ENCODE data around the gene HNRNPLL.
A peak's percentile ranks its signal among the peaks of the same experiment; 100 is the strongest.
"Not testable (repeated sequence)": the region's sequence is repeated elsewhere in the genome, so short reads cannot be mapped to it uniquely, and the experiment has no call there.

Gene HNRNPLL

DNA sequence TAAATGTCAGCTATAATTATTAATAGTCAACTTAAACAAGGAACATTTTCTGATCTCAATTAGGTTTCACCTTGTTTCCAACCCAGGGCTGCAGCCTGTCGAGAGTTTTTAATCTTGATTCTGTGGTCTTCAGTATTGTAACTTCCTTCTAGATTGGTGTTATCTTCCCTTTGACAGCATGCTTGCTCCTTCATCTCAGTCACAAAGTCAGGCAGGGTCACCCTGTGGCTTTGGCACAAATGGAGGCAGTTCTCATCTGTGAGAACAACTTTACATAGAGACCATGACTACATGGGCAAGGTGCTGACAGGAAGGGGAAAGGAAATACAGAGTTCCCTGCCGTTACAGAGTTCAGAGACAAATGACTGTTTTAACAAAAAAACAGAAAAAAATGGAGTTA, 50.5 kb downstream of the HNRNPLL start:
- no peak for DNase-seq (ENCODE audit: low read depth)

DNA sequence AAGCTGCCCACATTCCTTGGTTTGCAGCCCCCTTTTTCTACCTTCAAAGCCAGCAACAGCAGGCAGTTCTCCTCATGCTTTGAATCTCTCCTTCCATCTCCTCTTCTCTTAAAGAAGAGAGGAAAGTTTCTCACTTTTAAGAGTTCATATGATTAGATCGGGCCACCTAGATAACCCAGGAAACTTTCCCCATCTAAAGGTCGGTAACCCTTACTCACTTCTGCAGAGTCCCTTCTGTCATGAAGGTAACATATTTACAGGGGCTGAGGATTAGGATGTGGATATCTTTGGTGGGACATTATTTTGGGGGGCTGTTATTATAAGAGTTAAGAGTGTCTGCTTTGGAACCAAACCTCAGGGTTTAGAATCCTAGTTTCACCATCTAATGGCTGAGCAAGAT, 51.0 kb downstream of the HNRNPLL start:
- no peak for DNase-seq (ENCODE audit: low read depth)

GRCh38 chr2:38551171-38551570, 51.6 kb downstream of the HNRNPLL start:
- DNase-seq (ENCODE audit: low read depth), result no peak

GRCh38 chr2:38549851-38550250, 52.9 kb downstream of the HNRNPLL start:
- no peak for DNase-seq (ENCODE audit: low read depth)

- no peak for DNase-seq (ENCODE audit: low read depth)
Observed at GRCh38 chr2:38549071-38549704, 53.5 kb downstream of the HNRNPLL start.

- no peak for DNase-seq (ENCODE audit: low read depth)
Observed at GRCh38 chr2:38547791-38548190, 54.9 kb downstream of the HNRNPLL start.

DNA sequence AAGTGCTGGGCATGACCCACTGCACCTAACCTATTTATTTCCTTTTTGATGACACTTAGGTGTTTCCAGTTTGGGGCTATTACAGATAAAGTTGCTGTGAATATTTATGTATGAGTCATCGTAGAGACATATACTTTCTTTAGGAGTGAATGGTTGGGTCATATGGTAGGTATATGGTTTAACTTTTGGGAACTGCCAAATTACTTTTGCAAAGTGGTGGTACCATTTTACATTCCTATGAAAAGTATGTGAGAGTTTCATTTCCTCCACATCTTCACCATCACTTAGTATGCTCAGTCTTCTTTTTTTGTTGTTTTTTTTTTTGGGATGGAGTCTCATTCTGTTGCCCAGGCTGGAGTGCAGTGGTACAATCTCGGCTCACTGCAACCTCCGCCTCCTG, 56.1 kb downstream of the HNRNPLL start:
- no peak for DNase-seq (ENCODE audit: low read depth)

DNA sequence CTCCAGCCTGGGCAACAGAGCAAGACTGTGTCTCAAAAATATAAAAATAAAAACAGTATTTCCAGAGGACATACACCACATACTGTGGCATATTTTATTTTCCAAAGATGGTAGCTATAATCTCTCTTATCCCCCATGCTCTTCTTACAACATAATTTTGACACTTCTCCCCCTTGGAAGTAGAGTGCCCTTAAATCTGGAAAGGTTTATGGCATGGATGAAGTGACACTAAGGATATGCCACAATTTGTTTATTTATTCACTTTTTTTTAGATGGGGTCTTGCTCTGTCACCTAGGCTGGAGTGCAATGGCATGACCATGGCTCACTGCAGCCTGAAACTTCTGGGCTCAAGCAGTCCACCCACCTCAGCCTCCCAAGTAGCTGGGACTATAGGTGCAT, 56.7 kb downstream of the HNRNPLL start:
- DNase-seq (ENCODE audit: low read depth), result no peak

DNA sequence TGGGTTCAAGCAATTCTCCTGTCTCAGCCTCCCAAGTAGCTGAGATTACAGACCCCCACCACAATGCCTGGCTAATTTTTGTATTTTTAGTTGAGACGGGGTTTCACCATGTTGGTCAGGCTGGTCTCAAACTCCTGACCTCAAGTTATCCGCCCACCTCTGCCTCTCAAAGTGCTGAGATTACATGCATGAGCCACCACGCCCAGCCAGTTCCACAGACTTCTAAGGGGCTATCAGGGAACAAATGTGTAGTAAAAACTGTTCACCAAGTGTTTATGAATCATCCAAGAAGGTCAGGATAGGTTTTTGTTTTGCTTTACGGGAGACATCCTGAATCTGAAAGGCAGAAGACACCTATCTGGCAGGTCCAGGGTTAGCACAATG, 60.5 kb downstream of the HNRNPLL start:
- DNase-seq (ENCODE audit: low read depth), result not testable (repeated sequence)

DNA sequence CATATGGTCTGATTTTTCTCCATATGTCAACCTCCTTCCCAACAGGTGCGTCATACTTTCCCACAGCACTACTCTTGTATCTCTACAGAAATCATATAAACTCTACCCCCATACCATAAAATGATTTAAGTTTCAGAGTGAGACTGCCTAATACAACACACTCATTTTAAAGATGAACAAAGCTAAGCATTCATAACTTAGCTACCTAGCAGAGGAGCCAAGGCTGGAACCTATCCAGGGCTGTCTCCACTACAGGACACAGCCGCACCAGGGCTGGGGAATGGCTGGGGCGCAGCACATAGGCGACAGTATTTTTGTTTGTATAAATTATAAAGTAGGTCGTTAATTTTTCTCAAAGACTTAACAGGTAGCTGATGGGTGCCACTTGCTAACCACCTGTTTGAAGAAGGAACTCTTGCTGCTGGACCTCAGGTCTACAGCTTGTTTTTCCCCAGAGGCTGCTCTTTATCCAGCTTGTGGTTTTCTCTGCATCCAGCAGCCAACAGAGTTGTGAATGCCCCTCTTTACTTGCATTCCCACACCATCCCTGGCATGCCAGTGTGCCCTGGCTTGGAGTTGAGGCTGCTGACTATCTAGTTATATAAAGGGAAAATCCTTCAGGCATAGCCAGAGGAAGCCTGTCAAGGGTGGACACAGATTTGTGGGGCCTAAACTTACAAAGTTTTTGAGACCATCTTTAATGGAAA, 62.0 kb downstream of the HNRNPLL start:
- DNase-seq (ENCODE audit: low read depth), result no peak

- no peak for DNase-seq (ENCODE audit: low read depth)
Observed at GRCh38 chr2:38539086-38539485, 63.6 kb downstream of the HNRNPLL start.

DNA sequence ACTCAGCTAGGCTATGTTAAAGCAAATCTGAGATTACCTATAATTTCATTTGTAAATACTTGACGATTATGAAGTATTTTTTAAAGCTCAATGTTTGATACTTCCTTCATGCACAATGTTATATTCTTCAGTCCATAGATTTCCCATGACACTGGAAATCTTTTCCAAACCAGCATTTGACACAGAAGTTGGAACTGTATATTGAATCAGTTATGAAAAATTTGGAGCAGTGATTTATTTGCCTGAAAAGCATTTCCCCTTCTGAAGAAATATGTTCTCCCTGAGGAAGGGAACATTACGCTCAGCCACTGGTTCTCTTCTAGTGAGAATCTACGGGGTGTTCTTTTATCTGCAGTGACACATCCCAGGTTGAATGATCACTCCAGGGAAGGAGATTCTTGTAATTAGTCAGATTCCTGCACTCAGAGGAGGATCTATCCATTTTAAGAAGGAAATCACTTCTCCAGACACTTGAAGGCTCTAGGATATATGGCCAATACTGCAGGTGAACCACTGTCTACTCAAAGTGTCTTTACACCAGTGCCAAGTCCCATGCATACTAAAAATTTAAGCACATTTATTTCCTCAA, 64.7 kb downstream of the HNRNPLL start:
- DNase-seq (ENCODE audit: low read depth), result no peak

GRCh38 chr2:38537296-38537695, 65.4 kb downstream of the HNRNPLL start:
- DNase-seq (ENCODE audit: low read depth), result not testable (repeated sequence)

GRCh38 chr2:38535744-38536506, 66.8 kb downstream of the HNRNPLL start:
- peak; percentile 73 for DNase-seq (ENCODE audit: low read depth)

GRCh38 chr2:38535404-38535743, 67.4 kb downstream of the HNRNPLL start:
- no peak for DNase-seq (ENCODE audit: low read depth)

DNA sequence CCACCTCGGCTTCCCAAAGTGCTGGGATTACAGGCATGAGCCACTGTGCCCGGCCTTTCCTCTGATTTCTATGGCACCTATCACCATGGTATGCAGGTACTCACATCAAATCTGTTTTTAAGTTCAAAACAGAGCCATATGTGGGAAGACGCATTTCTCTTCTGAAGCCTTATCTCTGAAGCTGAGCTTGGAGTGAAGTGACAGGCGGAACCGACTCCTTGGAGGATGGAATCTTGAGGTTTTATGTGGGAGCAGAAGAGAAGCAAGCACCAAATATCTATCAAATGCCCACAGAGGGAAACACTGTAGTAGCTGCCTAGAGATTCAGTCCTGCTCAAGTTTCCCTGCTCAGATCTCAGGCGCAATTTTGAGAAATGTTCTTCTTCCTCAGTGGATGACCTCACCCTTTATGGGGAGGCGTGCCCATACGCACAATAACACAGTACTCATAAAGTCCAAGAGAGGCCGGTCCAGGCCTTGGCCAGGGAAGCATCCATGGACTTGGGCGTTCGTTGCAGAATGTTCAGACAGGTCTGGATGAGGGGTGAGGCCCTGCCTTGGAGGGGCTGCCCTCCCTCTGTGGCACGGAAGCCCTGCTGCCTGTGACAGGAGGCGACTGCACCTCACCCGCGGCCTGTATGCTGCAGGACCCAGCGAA, 67.9 kb downstream of the HNRNPLL start:
- DNase-seq (ENCODE audit: low read depth), result no peak

GRCh38 chr2:38533757-38534545, 68.8 kb downstream of the HNRNPLL start:
- DNase-seq (ENCODE audit: low read depth), result no peak

DNA sequence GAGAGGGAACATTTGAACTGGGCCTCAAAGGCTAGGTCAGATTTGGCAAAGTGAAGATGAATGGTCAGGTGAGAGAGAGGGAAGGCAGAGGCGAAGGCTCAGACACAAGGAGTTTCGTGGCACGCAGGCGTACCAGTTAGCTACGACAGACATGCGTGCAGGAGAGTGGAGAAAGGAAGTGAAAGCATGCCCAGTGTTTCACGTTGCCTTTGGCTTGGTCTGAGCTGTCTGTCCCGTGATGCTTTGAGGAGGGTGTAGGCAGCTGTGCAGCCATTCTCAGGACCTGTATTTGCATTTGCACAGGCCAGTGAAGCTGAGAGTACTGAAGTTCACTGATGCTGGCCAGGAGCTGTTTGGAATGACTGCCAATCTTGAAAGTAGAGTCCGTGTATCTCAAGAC, 69.5 kb downstream of the HNRNPLL start:
- no peak for DNase-seq (ENCODE audit: low read depth)

DNA sequence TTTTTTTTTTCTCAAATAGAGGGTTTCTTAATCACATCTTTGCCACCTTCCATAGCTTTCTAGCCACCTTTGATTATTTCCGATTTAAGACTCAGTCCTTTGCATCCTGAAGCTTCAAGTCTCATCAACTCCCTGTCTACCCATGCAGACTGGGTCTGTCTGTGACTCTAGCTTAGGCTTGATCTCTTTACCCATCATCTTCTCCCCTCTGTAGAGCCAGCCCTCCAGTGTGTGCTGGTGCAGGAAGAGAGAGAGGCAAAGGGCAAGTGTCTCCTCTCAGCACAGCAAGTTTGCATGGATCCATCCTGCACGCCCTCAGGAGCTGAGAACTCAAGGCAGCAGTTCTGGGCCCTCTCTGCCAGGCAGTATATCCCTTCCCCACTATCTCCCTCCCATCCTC, 70.4 kb downstream of the HNRNPLL start:
- DNase-seq (ENCODE audit: low read depth), result no peak

GRCh38 chr2:38529208-38529607, 73.5 kb downstream of the HNRNPLL start:
- DNase-seq (ENCODE audit: low read depth), result no peak

GRCh38 chr2:38528534-38528933, 74.2 kb downstream of the HNRNPLL start:
- no peak for DNase-seq (ENCODE audit: low read depth)

- peak; percentile 12 for DNase-seq (ENCODE audit: low read depth)
Observed at GRCh38 chr2:38528008-38528442, 74.7 kb downstream of the HNRNPLL start.

Data from activated T-helper 9 cell treated with anti-CD3 and anti-CD28 coated beads, Interleukin-2, amount 50 U/mL, for 16 hours (primary cell).